SK-N-SH treated with all-trans-retinoic acid at 6 μM for 48 hours (cell line): ENCODE measurements around the gene HK2.
A peak's percentile ranks its signal among the peaks of the same experiment; 100 is the strongest.

Source experiments
- ATAC-seq: fragments of 200-7000 bp; cut with Tn5 transposase; 3 replicates; pipeline ENCODE4 v1.9.1; 2020; ENCODE audit warnings: mild to moderate bottlenecking, moderate library complexity
- BACH2 ChIP-seq: fragments of 250-450 bp; sonication (Bioruptor Pico); IDR thresholded peaks from 2 replicates; pipeline ENCODE4 v1.9.0; 2021; ENCODE audit warnings: mild to moderate bottlenecking, borderline replicate concordance
- CREB5 ChIP-seq: fragments of 250-450 bp; sonication (Bioruptor Pico); IDR thresholded peaks from 2 replicates; pipeline ENCODE4 v1.5.1; 2020; ENCODE audit warnings: low read depth, mild to moderate bottlenecking, moderate library complexity
- ESRRG ChIP-seq: fragments of 250-450 bp; sonication (Bioruptor Pico); IDR thresholded peaks from 2 replicates; pipeline ENCODE4 v1.6.1; 2021; ENCODE audit warnings: mild to moderate bottlenecking
- GLIS3 ChIP-seq: fragments of 250-450 bp; sonication (Bioruptor Pico); IDR thresholded peaks from 2 replicates; pipeline ENCODE4 v1.5.0; 2020; ENCODE audit warnings: mild to moderate bottlenecking, moderate library complexity
- ISL1 ChIP-seq: fragments of 250-450 bp; sonication (Bioruptor Pico); IDR thresholded peaks from 2 replicates; pipeline ENCODE4 v2.1.2; 2022; ENCODE audit warnings: mild to moderate bottlenecking, moderate library complexity
- OSR1 ChIP-seq: fragments of 250-450 bp; sonication (Bioruptor Pico); IDR thresholded peaks from 2 replicates; pipeline ENCODE4 v1.8.0; 2022; ENCODE audit warnings: moderate library complexity, mild to moderate bottlenecking, inconsistent platforms
- PPARA ChIP-seq: fragments of 250-450 bp; sonication (Bioruptor Pico); IDR thresholded peaks from 2 replicates; pipeline ENCODE4 v1.5.0; 2020; ENCODE audit warnings: mild to moderate bottlenecking, borderline replicate concordance
- RARB ChIP-seq: fragments of 250-450 bp; sonication (Bioruptor Pico); IDR thresholded peaks from 2 replicates; pipeline ENCODE4 v1.8.0; 2021; ENCODE audit warnings: mild to moderate bottlenecking, moderate library complexity
- SNAI2 ChIP-seq: fragments of 250-450 bp; sonication (Bioruptor Pico); IDR thresholded peaks from 2 replicates; pipeline ENCODE4 v1.5.0; 2020; ENCODE audit warnings: mild to moderate bottlenecking, moderate library complexity
- TCF4 ChIP-seq: fragments of 250-450 bp; sonication (Bioruptor Pico); IDR thresholded peaks from 2 replicates; pipeline ENCODE4 v1.8.0; 2021; ENCODE audit warnings: mild to moderate bottlenecking, moderate library complexity, borderline replicate concordance
- ZFP3 ChIP-seq: fragments of 250-450 bp; sonication (Bioruptor Pico); IDR thresholded peaks from 2 replicates; pipeline ENCODE4 v1.5.0; 2020; ENCODE audit warnings: mild to moderate bottlenecking, moderate library complexity
- ZFP30 ChIP-seq: fragments of 450-650 bp; formaldehyde crosslinking; IDR thresholded peaks from 2 replicates; pipeline ENCODE4 v1.5.0; 2022; ENCODE audit warnings: mild to moderate bottlenecking, moderate library complexity
- ZNF565 ChIP-seq: fragments of 450-650 bp; formaldehyde crosslinking; conservative IDR thresholded peaks from 2 replicates; pipeline ENCODE4 v1.5.0; 2020; ENCODE audit warnings: low read depth, mild to moderate bottlenecking, moderate library complexity
- ZNF8 ChIP-seq: fragments of 450-650 bp; formaldehyde crosslinking; IDR thresholded peaks from 2 replicates; pipeline ENCODE4 v1.5.0; 2020; ENCODE audit warnings: mild to moderate bottlenecking, moderate library complexity
- TF ChIP-seq, protein P1 (sequence below): fragments of 250-450 bp; sonication (Bioruptor Pico); IDR thresholded peaks from 2 replicates; pipeline ENCODE4 v1.5.0; 2020; ENCODE audit warnings: mild to moderate bottlenecking, moderate library complexity
- TF ChIP-seq, protein P2 (sequence below): fragments of 250-450 bp; sonication (Bioruptor Pico); IDR thresholded peaks from 2 replicates; pipeline ENCODE4 v1.8.0; 2020; ENCODE audit warnings: mild to moderate bottlenecking, moderate library complexity, borderline replicate concordance
- TF ChIP-seq, protein P3 (sequence below): fragments of 250-450 bp; sonication (Bioruptor Pico); IDR thresholded peaks from 2 replicates; pipeline ENCODE4 v1.5.1; 2021; ENCODE audit warnings: mild to moderate bottlenecking, moderate library complexity

HK2 gene

GRCh38 chr2:74828543-74828942 lies 5.4 kb upstream of the HK2 start:
- no peak for TF ChIP-seq TCF4 (CRISPR knock-in tag)
- no peak for TF ChIP-seq BACH2
- TF ChIP-seq OSR1 (CRISPR knock-in tag), result no peak
- TF ChIP-seq, protein P1, sequence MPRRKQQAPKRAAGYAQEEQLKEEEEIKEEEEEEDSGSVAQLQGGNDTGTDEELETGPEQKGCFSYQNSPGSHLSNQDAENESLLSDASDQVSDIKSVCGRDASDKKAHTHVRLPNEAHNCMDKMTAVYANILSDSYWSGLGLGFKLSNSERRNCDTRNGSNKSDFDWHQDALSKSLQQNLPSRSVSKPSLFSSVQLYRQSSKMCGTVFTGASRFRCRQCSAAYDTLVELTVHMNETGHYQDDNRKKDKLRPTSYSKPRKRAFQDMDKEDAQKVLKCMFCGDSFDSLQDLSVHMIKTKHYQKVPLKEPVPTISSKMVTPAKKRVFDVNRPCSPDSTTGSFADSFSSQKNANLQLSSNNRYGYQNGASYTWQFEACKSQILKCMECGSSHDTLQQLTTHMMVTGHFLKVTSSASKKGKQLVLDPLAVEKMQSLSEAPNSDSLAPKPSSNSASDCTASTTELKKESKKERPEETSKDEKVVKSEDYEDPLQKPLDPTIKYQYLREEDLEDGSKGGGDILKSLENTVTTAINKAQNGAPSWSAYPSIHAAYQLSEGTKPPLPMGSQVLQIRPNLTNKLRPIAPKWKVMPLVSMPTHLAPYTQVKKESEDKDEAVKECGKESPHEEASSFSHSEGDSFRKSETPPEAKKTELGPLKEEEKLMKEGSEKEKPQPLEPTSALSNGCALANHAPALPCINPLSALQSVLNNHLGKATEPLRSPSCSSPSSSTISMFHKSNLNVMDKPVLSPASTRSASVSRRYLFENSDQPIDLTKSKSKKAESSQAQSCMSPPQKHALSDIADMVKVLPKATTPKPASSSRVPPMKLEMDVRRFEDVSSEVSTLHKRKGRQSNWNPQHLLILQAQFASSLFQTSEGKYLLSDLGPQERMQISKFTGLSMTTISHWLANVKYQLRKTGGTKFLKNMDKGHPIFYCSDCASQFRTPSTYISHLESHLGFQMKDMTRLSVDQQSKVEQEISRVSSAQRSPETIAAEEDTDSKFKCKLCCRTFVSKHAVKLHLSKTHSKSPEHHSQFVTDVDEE, result no peak
- no peak for TF ChIP-seq ESRRG
- no peak for TF ChIP-seq CREB5 (CRISPR knock-in tag)
- TF ChIP-seq GLIS3 (CRISPR knock-in tag), result no peak
- TF ChIP-seq, protein P2, sequence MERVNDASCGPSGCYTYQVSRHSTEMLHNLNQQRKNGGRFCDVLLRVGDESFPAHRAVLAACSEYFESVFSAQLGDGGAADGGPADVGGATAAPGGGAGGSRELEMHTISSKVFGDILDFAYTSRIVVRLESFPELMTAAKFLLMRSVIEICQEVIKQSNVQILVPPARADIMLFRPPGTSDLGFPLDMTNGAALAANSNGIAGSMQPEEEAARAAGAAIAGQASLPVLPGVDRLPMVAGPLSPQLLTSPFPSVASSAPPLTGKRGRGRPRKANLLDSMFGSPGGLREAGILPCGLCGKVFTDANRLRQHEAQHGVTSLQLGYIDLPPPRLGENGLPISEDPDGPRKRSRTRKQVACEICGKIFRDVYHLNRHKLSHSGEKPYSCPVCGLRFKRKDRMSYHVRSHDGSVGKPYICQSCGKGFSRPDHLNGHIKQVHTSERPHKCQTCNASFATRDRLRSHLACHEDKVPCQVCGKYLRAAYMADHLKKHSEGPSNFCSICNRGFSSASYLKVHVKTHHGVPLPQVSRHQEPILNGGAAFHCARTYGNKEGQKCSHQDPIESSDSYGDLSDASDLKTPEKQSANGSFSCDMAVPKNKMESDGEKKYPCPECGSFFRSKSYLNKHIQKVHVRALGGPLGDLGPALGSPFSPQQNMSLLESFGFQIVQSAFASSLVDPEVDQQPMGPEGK (CRISPR knock-in tag), result no peak
- no peak for ATAC-seq

GRCh38 chr2:74831693-74832530 lies 2.0 kb upstream of the HK2 start:
- TF ChIP-seq ZFP30 (no peak), TCF4 (CRISPR knock-in tag) (no peak), ZNF8 (CRISPR knock-in tag) (no peak), BACH2 (no peak), ZFP3 (CRISPR knock-in tag) (no peak), ZNF565 (CRISPR knock-in tag) (no peak), OSR1 (CRISPR knock-in tag) (no peak)
- TF ChIP-seq, protein P3, sequence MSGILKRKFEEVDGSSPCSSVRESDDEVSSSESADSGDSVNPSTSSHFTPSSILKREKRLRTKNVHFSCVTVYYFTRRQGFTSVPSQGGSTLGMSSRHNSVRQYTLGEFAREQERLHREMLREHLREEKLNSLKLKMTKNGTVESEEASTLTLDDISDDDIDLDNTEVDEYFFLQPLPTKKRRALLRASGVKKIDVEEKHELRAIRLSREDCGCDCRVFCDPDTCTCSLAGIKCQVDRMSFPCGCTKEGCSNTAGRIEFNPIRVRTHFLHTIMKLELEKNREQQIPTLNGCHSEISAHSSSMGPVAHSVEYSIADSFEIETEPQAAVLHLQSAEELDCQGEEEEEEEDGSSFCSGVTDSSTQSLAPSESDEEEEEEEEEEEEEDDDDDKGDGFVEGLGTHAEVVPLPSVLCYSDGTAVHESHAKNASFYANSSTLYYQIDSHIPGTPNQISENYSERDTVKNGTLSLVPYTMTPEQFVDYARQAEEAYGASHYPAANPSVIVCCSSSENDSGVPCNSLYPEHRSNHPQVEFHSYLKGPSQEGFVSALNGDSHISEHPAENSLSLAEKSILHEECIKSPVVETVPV (CRISPR knock-in tag), result no peak
- no peak for ATAC-seq

- peak; percentile 40 for ATAC-seq
Observed at GRCh38 chr2:74834234-74834791, 386 bp downstream of the HK2 start.

DNA sequence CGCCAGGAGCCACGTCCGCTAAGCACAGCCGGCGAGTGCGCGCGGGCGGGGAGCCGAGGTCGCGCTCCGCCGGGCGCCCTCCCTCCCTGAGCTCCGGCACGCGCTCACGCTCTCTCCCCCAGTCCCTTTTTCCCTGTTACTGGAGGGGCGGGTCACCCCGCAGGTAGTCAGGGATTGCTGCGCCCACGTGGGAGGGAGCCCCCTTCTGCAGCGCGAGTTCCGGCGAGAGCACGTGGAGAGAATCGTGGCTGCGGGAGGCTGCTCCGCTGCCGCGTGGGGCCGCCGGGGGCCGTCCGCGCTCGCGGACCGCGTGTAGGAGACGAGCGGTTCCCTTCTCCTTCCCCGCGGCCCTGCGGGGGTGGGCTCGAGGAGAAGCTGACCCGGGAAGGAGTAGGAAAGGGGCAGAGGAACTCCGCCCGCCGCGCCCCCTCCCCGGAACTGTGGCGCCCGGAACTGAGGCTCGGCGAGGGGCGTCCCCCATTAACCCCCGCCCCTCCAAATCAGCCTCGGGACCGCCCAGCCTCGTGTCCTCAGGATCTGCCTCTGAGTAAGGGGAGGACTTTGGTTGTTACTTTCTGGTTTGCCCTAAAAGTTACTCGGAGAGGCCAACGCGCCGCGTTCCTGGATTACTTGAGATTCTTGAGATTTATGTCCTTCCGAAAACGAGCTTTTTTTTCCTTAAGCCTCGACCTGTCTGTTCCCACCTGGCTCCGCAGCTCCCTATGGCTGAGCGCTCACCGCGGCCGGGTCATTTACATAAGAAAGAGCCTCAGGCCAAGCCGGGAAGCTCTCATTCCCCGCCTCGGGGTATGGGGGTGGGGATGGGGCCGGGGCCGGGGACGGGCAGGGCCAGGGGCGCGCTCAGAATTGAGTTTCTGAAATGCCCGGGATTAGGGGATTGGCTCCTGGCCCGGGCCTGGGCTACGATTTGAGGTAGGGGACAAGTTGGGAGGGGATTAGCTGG lies 1.1 kb downstream of the HK2 start:
- ATAC-seq, result peak; percentile 59
- TF ChIP-seq SNAI2 (CRISPR knock-in tag) (no peak), RARB (CRISPR knock-in tag) (no peak), ZNF8 (CRISPR knock-in tag) (no peak), PPARA (CRISPR knock-in tag) (no peak), ISL1 (no peak)
- TF ChIP-seq, protein P3 (CRISPR knock-in tag), result no peak
- TF ChIP-seq, protein P1, result no peak
- TF ChIP-seq, protein P2 (CRISPR knock-in tag), result peak; percentile 64; the same call in 1 of the 2 replicates
- TF ChIP-seq, all 23 proteins: peak for 1
